ENCODE results near the gene FAM120B. TPM values are rescaled to one million over a fixed set of nuclear protein-coding genes. Genes with fewer than 3 reads are reported as not detected.

FAM120B gene
- total RNA-seq, 1 donor, result 18.7 TPM

DNA sequence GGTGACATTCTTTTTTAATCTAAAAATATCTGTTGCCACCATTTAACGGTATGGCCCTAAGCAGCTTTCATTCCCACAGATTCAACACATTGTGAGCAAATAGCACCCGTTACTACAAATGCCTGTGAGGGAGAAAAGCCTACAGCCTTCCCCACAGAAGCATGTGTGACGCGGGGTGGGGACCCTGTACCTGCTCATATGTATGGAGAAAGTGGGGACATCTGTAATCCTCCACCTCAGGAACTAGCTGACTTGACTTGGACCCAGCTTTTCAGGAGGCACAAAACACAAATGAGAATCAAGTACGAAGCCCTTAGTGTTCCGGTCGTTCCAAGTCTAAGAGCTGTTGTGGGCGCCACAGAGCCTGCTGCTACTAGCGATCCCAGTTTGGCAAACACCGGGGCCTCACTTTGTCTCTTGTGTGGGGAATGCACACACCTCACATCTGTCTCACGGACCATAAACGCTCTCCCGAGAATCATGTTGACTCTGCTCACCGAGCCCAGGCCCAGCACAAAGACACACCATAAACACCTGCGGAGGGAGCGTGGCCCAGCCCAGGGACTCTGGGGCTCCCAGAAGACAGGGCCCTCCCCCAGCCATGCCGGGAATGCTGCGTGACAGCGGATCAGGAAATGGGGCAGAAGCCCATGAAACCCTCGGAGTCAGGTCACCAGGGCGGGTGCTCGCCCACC, 37.3 kb upstream of the FAM120B start:
- no peaks in the 10 kb centered on the region for H3K9me3 ChIP-seq (ENCODE audit: low read depth, low read length)
- no peak overlapping the region for H3K4me3 ChIP-seq (ENCODE audit: low read length)
- H3K27me3 ChIP-seq (ENCODE audit: insufficient read depth, low read length), result no peaks in the 10 kb centered on the region
- H3K4me1 ChIP-seq (ENCODE audit: insufficient read depth, low read length), result peaks cover 27% of the 10 kb centered on the region

DNA sequence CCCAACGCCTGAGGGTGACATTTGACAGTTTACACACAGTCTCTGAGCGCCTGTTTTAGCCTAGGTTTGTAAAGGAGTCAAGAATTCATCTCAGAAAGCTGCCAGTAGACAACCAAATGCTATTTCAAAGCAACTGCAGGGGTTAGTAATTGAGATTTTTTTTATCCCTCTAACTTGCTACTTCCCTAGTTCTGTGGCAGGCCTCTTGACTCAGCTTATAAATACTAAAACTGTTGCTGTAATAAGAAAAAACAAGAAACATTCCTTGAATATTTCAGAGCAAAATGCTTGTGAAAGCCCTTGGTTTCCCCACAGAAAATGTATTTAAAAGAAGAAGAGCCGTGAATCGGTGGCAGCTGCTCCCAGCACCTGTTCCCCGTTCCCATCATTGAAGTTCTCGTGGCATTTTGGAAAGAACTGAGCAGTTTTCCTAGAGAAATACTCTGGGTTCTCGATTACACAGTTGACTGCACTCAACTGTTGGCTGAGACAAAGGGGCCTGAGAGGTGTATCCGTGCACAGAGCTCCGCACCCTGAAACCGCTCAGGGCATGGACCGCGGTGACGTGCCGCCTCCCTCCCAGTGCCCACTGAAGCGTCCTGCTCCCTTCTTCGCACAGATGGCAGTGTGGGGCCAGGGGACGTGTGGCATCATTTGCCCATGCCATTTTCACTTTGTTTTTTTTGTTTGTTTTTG, 36.6 kb upstream of the FAM120B start:
- Histone ChIP-seq H3K4me1 (ENCODE audit: insufficient read depth, low read length) (peaks cover 27% of the 10 kb centered on the region), H3K9me3 (ENCODE audit: low read depth, low read length) (no peaks in the 10 kb centered on the region), H3K27me3 (ENCODE audit: insufficient read depth, low read length) (no peaks in the 10 kb centered on the region), H3K4me3 (ENCODE audit: low read length) (no peak overlapping the region)

DNA sequence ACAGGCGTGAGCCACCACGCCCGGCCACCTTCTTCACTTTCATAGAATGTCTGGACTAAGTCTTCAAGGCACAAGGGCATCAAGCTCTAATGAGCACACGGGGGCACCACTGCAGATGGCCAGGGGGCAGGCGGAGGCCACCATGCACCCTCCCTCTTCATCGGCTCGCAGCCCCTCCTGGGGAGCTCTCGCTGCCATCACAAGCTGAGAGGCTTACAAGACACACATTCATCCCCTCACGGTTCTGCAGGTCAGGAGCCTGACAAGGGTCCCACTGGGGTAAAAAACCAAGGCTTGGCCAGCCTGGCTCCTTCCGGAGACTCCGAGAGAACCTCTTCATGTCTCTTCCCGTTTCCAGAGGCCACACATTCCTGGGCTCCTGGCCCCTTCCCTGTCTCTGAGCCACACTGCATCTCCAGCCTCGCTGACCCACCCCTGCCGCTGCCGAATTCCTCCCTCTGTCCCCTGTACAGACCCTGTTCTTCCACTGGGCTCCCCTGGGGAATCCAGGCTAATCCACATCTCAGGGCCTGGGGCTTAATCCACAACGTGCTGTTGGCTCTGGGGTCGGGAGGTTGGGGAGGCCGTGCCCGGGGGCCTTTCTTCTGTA, 35.5 kb upstream of the FAM120B start:
- Histone ChIP-seq H3K27me3 (ENCODE audit: insufficient read depth, low read length) (no peaks in the 10 kb centered on the region), H3K4me3 (ENCODE audit: low read length) (no peak overlapping the region), H3K9me3 (ENCODE audit: low read depth, low read length) (no peaks in the 10 kb centered on the region), H3K4me1 (ENCODE audit: insufficient read depth, low read length) (peaks cover 23% of the 10 kb centered on the region)

DNA sequence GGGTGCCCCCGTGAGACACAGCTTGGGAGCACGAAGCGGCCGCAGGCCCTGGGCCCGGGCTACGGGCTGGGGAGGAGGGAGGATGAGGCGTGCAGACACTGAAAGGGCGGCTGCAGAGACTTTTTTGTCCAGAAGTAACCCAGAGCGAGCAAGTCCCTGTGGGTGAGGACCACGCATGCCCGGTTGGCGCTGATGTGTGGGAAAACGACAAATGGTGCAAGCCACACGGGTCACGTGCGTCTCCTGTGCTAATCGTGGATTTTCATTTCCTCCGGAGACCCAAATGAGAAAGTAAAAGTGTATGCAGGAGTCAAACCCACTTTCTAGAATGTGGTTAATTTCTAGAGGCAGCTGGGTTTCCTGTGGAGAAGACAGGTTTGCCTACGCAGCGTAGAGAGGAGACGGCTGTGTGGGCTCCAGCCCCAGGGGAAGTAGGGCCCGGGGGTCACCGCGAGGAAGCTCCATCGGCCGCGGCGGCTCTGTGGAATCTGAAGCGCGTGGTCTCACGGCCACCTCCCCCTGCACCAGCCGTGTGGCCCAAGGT, 34.7 kb upstream of the FAM120B start:
- H3K9me3 ChIP-seq (ENCODE audit: low read depth, low read length), result no peaks in the 10 kb centered on the region
- H3K27me3 ChIP-seq (ENCODE audit: insufficient read depth, low read length), result no peaks in the 10 kb centered on the region
- H3K4me3 ChIP-seq (ENCODE audit: low read length), result peak overlapping the region; percentile 38
- H3K4me1 ChIP-seq (ENCODE audit: insufficient read depth, low read length), result peaks cover 19% of the 10 kb centered on the region

- Histone ChIP-seq H3K4me3 (ENCODE audit: low read length) (peak overlapping the region; percentile 38), H3K27me3 (ENCODE audit: insufficient read depth, low read length) (no peaks in the 10 kb centered on the region), H3K4me1 (ENCODE audit: insufficient read depth, low read length) (peaks cover 19% of the 10 kb centered on the region), H3K9me3 (ENCODE audit: low read depth, low read length) (no peaks in the 10 kb centered on the region)
Measured at GRCh38 chr6:170272341-170273065, 34.1 kb upstream of the FAM120B start.

DNA sequence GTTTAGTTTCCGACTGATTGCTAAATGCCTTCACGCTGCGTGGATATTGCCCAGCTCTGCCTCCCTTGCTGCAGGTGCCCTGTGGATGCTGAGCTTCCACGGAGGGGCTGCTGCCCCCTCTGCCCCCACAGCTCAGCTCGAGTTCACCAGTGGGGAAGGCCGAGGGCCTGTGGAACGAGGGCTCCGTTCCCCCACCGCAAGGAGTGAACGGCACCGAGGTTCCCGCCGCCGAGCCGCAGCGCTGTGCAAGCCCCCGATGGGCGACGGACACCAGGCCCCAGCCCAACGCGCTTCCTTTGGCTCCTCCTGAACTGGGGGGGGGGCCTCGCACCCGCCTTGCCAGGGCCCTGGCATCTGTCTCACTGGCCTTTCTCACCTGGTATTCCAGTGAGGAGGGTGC, 33.4 kb upstream of the FAM120B start:
- Histone ChIP-seq H3K27me3 (ENCODE audit: insufficient read depth, low read length) (no peaks in the 10 kb centered on the region), H3K9me3 (ENCODE audit: low read depth, low read length) (no peaks in the 10 kb centered on the region), H3K4me1 (ENCODE audit: insufficient read depth, low read length) (peaks cover 24% of the 10 kb centered on the region), H3K4me3 (ENCODE audit: low read length) (no peak overlapping the region)

DNA sequence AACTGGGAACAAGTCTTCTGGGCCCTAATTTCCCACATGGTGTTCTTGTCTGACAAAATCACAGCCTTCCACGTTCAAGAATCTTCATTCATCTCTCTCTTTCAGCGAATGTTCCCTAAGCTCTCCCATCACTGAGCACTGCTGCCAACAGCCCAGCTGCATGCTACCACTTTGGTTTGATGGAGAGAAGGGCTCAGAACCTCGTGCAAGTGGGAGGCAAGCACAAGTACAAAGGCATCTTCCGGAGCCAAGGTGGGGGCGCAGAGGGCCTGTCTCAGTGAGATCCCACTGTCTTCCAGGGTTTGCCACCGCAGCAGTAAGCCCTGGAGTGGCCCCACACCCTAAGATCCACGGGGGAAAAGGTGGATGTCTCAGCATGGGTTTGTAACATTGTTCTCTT, 32.9 kb upstream of the FAM120B start:
- Histone ChIP-seq H3K4me1 (ENCODE audit: insufficient read depth, low read length) (peaks cover 28% of the 10 kb centered on the region), H3K4me3 (ENCODE audit: low read length) (no peak overlapping the region), H3K9me3 (ENCODE audit: low read depth, low read length) (no peaks in the 10 kb centered on the region), H3K27me3 (ENCODE audit: insufficient read depth, low read length) (no peaks in the 10 kb centered on the region)

DNA sequence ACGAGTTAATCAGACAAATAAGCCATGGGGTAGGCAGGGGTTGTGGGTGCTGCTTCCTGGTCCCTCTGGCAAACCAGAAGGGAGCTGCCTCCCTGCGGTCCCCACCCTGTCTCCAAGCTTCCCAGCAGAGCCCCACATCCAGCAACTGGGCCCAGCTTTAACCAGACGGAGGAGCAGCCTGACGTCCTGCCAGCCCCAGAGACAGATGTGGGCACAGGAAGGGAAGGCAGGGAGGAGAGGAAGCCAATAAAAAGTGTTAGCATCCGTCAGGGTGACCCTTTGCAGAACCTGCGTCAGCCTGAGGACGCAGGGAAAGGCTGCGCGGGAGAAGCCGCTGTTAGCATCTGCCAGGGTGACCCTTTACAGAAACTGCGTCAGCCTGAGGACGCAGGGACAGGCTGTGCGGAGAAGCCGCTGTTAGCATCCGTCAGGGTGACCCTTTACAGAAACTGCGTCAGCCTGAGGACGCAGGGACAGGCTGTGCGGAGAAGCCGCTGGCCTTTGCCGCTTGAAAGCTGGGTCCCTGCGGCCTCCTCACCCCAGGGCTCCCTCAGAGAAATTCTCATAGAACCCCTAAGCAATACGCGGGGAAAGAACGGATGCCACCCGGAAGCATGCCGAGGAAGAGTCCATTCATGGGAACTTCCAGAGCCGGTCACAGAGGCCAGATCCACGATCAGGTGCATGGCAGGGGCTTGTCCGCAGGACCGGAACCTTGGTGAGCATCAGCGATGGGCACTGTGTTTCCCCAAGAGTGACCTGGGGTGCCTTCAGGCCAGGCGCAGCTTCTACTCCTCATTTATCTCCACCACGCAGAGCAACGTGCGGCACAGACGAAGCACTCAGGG, 31.6 kb upstream of the FAM120B start:
- Histone ChIP-seq H3K27me3 (ENCODE audit: insufficient read depth, low read length) (no peaks in the 10 kb centered on the region), H3K4me1 (ENCODE audit: insufficient read depth, low read length) (peaks cover 34% of the 10 kb centered on the region), H3K4me3 (ENCODE audit: low read length) (no peak overlapping the region), H3K9me3 (ENCODE audit: low read depth, low read length) (no peaks in the 10 kb centered on the region)

DNA sequence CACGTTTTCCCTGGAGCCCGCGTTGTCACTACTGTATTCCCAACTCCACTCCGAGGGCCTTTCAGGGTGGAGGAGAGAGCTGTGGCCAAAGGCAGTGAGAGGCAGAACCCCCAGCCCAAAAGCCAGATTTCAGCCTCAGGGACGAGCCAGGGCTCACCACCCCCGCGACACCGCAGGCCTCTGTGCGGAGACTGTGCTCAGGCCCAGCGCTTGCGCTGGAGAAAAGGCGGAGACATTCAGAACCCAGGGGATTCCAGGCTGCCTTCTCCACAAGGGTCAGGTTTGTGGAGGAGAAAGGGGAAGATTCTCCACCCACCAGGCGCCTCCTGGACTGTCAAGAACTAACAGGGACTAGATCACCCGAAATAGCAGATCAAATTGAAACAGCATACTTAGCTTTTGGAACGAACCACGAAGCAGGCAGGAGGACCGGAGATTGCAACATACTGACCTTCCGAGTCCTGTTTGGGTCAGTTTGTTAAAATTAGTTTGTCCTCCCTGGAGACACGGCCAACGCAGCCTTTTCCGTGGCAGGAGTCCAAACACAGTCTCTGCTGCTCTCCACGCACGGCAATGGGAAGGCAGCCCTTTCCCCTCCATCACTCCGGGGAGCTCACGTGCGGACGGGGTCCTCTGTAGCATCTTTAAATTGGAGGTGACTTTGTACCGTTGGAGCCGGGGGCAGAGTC, 30.0 kb upstream of the FAM120B start:
- Histone ChIP-seq H3K4me1 (ENCODE audit: insufficient read depth, low read length) (peaks cover 27% of the 10 kb centered on the region), H3K27me3 (ENCODE audit: insufficient read depth, low read length) (no peaks in the 10 kb centered on the region), H3K4me3 (ENCODE audit: low read length) (no peak overlapping the region), H3K9me3 (ENCODE audit: low read depth, low read length) (no peaks in the 10 kb centered on the region)

DNA sequence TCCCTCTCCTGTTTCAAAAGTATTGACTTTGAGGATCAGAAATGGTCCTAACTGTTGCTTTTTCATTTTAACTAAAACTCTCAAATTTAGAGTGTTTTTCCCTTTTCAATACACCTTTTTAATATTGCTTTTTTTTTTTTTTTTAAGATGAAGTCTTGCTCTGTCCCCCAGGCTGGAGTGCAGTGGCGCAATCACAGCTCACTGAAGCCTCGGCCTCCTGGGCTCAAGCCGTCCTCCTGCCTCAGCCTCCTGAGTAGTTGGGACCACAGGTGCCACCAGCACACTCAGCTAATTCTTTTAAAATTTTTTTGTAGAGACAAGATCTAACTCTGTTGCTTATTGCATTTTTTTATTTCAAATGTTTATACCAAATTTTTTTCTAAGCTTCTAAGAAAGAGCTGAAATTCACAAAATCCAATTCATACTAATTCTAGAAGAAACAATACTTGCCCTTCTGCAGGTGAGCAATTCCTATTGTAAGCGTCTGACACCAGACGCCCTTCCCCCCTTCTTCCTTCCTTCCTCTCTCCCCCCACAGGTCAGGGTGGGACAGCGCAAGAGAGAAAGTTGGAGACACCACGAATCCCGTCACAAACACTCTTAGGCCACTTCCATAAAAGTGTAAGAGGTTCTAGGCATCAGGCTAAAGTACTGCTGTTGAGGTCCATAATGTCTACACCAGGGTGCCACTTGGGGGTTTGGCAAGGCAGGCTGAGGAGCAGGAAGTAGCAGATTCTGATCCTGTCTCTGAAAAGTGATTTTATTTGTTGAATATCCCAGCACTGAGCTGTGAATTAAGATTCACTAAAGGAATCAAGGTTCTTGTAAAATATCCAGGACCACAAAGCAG, 28.4 kb upstream of the FAM120B start:
- Histone ChIP-seq H3K4me1 (ENCODE audit: insufficient read depth, low read length) (peaks cover 15% of the 10 kb centered on the region), H3K27me3 (ENCODE audit: insufficient read depth, low read length) (no peaks in the 10 kb centered on the region), H3K4me3 (ENCODE audit: low read length) (no peak overlapping the region), H3K9me3 (ENCODE audit: low read depth, low read length) (no peaks in the 10 kb centered on the region)

- Histone ChIP-seq H3K4me3 (ENCODE audit: low read length) (no peak overlapping the region), H3K4me1 (ENCODE audit: insufficient read depth, low read length) (peaks cover 15% of the 10 kb centered on the region), H3K27me3 (ENCODE audit: insufficient read depth, low read length) (no peaks in the 10 kb centered on the region), H3K9me3 (ENCODE audit: low read depth, low read length) (no peaks in the 10 kb centered on the region)
Measured at GRCh38 chr6:170278743-170279094, 27.8 kb upstream of the FAM120B start.

GRCh38 chr6:170279426-170279825, 27.1 kb upstream of the FAM120B start:
- H3K27me3 ChIP-seq (ENCODE audit: insufficient read depth, low read length), result no peaks in the 10 kb centered on the region
- no peaks in the 10 kb centered on the region for H3K9me3 ChIP-seq (ENCODE audit: low read depth, low read length)
- H3K4me1 ChIP-seq (ENCODE audit: insufficient read depth, low read length), result peaks cover 15% of the 10 kb centered on the region
- H3K4me3 ChIP-seq (ENCODE audit: low read length), result no peak overlapping the region

DNA sequence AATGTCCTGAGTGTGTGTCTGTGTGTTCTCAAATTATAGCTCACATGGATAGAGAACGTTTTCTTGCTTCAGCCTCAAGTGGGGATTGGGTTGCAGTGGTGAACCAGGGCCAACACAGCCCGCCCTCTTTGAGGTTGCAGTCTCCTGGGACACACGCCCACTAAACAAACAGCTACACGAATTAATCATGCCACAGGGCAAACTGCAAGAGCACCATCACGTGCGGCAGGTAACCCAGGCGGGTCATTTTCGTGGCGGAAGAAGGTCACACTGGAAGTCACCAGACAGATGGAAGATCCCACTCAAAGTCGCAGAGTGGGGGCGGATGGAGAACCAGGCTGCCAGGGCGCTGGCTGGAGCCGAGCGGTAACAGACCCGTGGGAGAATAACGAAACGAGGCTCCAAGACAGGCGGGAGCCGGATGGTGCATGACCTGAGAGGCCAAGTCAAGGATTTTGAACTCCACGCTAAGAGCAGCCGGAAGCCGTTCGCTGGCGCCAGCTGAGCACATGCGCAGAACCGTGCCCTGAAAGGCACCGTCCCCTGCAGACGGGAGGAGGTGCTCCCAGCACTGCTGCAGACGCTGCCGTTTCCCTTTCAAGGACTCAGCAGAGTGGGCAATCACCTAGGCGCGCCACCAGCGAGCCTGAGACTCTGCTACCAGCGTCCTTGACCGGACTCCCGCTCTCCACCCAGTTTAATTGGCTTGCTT, 26.4 kb upstream of the FAM120B start:
- no peaks in the 10 kb centered on the region for H3K9me3 ChIP-seq (ENCODE audit: low read depth, low read length)
- H3K4me3 ChIP-seq (ENCODE audit: low read length), result no peak overlapping the region
- H3K27me3 ChIP-seq (ENCODE audit: insufficient read depth, low read length), result no peaks in the 10 kb centered on the region
- H3K4me1 ChIP-seq (ENCODE audit: insufficient read depth, low read length), result peaks cover 15% of the 10 kb centered on the region
